A549 treated with AZD2906 at 1 μM for 4 hours (cell line): ENCODE data around the gene CELF5. TPM values are rescaled to one million over a fixed set of nuclear protein-coding genes. Genes with fewer than 3 reads are reported as not detected.

Experiments
- total RNA-seq: library from RNA; stranded (reverse); fragments of 200-300 nt; extraction: Qiagen RNA extraction; gene quantifications from 5 replicates; pipeline ENCODE4 v1.2.3, GENCODE V29; 2022

Gene CELF5
- 0.29 to 0.66 TPM (median 0.46 TPM) in 5 replicates for total RNA-seq

DNA sequence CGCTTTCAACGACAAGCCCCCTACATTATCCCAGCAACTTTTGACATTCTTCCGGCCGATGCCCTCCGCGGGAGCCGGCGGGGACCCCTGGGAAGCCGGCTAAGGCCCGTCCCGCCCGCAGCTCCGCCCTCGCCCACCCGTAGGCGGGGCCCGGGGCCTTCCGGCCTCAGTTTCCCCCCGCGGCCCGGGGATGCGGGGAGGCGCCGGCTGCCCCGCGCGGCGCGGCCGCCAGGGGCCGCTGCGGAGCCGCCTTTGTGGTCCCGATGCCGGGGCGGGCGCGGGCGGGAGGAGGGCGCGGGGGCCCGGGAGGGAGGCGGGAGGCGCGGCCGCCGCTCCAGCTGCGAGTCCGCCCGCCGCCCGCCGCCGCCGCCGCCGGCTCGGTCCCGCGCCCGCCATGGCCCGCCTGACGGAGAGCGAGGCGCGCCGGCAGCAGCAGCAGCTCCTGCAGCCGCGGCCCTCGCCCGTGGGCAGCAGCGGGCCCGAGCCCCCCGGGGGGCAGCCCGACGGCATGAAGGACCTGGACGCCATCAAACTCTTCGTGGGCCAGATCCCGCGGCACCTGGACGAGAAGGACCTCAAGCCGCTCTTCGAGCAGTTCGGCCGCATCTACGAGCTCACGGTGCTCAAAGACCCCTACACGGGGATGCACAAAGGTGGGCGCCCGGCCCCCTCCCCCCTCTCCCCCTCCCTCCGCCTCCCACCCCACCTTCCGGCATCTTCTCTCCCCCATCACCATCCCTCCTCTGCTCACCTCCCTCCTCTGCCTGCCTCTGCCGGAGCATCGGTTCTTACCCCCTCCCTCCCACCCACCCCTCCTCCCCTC lies at the start of gene CELF5:
CELF5 (plus strand) TSS at position 316 of the 823 bp plus-strand sequence; CDS start at position 395, 79 bp downstream.

DNA sequence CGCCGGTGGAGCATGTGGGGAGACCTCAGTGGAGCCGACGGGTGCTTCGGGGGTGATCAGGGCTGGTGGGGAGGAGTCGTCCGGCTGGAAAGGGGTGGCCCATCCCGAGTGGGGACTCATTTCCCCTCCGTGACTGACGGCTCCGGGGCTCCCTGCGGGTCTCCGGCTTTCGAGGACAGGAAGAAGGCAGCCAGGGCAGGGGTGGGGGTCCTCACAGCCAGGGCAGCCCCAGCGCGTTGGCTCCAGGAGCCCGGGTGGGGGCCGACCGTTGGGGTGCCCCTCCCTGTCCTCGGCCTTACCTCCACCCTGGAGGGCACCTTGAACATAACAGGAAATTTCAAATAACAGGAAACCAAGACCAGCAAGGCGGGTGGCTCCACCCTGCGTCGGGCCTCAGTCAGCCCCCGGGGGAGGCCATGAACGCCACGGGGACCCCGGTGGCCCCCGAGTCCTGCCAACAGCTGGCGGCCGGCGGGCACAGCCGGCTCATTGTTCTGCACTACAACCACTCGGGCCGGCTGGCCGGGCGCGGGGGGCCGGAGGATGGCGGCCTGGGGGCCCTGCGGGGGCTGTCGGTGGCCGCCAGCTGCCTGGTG lies 46.0 kb upstream of the CELF5 start, which contains the start of gene S1PR4:
S1PR4 (plus strand) TSS at position 393 of the 596 bp plus-strand sequence; CDS start at position 417, 24 bp downstream.

DNA sequence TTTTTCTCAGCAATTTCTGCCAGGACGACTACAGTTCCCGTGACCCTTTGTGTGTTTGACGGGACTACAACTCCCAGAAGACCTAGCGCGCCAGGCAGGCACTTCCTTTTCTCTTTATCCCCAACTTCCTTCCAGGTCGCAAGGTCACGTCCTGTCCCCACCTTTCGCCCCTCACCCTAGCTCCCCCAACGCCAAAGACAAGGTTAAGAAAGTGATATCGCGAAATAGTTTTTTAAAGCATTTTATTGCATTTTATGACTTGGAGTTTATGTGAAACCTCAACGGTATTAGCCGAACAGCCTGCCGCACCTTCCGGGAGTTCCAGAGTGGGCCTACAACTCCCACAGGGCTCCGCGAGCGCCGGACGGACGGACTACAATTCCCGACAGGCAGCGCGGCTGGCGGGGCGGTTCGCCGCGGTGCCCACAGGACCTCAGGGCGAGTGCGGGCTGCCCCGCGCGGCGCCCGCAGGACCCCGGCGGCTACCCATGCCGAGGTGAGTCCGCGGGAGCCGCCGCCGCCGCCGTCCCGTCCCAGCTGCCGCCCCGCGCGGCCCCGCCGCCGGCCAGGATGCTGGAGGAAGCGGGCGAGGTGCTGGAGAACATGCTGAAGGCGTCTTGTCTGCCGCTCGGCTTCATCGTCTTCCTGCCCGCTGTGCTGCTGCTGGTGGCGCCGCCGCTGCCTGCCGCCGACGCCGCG lies 38.9 kb upstream of the CELF5 start, which contains the start of gene NCLN:
NCLN (plus strand) TSS at position 470 of the 699 bp plus-strand sequence; CDS start at position 571, 101 bp downstream.

Other genes starting within 250 kb of the CELF5 start
- gene TLE6, start 247.1 kb upstream of the CELF5 start, total RNA-seq, result 4.7 to 6.8 TPM (median 5.3 TPM) in 5 replicates
- 2.5 to 3.8 TPM (median 3.0 TPM) in 5 replicates for gene TLE2, start 195.4 kb upstream of the CELF5 start, total RNA-seq
- 194 to 285 TPM (median 274 TPM) in 5 replicates for gene TLE5, start 162.2 kb upstream of the CELF5 start, total RNA-seq
- 31.8 to 34.2 TPM (median 32.4 TPM) in 5 replicates for gene GNA11, start 130.3 kb upstream of the CELF5 start, total RNA-seq
- 0.05 to 0.14 TPM (median 0.07 TPM) in 5 replicates for gene GNA15, start 88.6 kb upstream of the CELF5 start, total RNA-seq
- 0.10 to 0.22 TPM (median 0.14 TPM) in 5 replicates for gene S1PR4, start 45.9 kb upstream of the CELF5 start, total RNA-seq
- 57.8 to 84.1 TPM (median 76.6 TPM) in 5 replicates for gene NCLN, start 38.7 kb upstream of the CELF5 start, total RNA-seq
- 43.6 to 51.5 TPM (median 46.7 TPM) in 5 replicates for gene NFIC, start 141.9 kb downstream of the CELF5 start, total RNA-seq